WI38 (cell line): ENCODE data around the gene LAMC3.

Experiments used
- H3K4me3 ChIP-seq: 2 replicates; pipeline ENCODE4 v1.5.1; 2011; ENCODE audit warnings: low read depth, mild to moderate bottlenecking, control low read depth, low read length
- CTCF ChIP-seq: IDR thresholded peaks from 2 replicates; pipeline ENCODE4 v1.5.1; 2012; ENCODE audit warnings: low read depth, mild to moderate bottlenecking, control low read depth, low read length

The LAMC3 gene

GRCh38 chr9:131087354-131087893, 78.5 kb downstream of the LAMC3 start:
- TF ChIP-seq CTCF: no peak
- H3K4me3 ChIP-seq: no peak overlapping the region

GRCh38 chr9:131090025-131090787, 81.2 kb downstream of the LAMC3 start:
- no peak overlapping the region for H3K4me3 ChIP-seq
- no peak for TF ChIP-seq CTCF

GRCh38 chr9:131091352-131091992, 82.5 kb downstream of the LAMC3 start:
- no peak overlapping the region for H3K4me3 ChIP-seq
- no peak for TF ChIP-seq CTCF

- no peak overlapping the region for H3K4me3 ChIP-seq
- TF ChIP-seq CTCF: no peak
Measured at GRCh38 chr9:131092030-131092429, 83.1 kb downstream of the LAMC3 start.

- no peak for TF ChIP-seq CTCF
- H3K4me3 ChIP-seq: no peak overlapping the region
Measured at GRCh38 chr9:131092548-131093440, 83.8 kb downstream of the LAMC3 start.

- TF ChIP-seq CTCF: no peak
- H3K4me3 ChIP-seq: no peak overlapping the region
Measured at GRCh38 chr9:131094015-131094414, 85.0 kb downstream of the LAMC3 start.
